IPS-11a (cell line): ENCODE data around the gene ARAP1.

Source experiments
- H3K4me3 ChIP-seq: one replicate; pipeline ENCODE4 v1.5.1; 2013; ENCODE audit warnings: low read depth, low read length, control low read depth

Gene ARAP1

GRCh38 chr11:72685560-72686480, 66.4 kb downstream of the ARAP1 start:
- H3K4me3 ChIP-seq = no peak overlapping the region

GRCh38 chr11:72684236-72684912, 67.8 kb downstream of the ARAP1 start:
- H3K4me3 ChIP-seq = no peak overlapping the region

GRCh38 chr11:72683782-72684200, 68.4 kb downstream of the ARAP1 start:
- no peak overlapping the region for H3K4me3 ChIP-seq

- H3K4me3 ChIP-seq = no peak overlapping the region
Observed at GRCh38 chr11:72682858-72683243, 69.4 kb downstream of the ARAP1 start.

GRCh38 chr11:72682238-72682857, 69.9 kb downstream of the ARAP1 start:
- no peak overlapping the region for H3K4me3 ChIP-seq

GRCh38 chr11:72681226-72682153, 70.7 kb downstream of the ARAP1 start:
- no peak overlapping the region for H3K4me3 ChIP-seq

- no peak overlapping the region for H3K4me3 ChIP-seq
Observed at GRCh38 chr11:72680624-72681158, 71.5 kb downstream of the ARAP1 start.

GRCh38 chr11:72679869-72680268, 72.3 kb downstream of the ARAP1 start:
- H3K4me3 ChIP-seq = no peak overlapping the region

GRCh38 chr11:72678524-72678923, 73.7 kb downstream of the ARAP1 start:
- no peak overlapping the region for H3K4me3 ChIP-seq

GRCh38 chr11:72676861-72677341, 75.3 kb downstream of the ARAP1 start:
- no peak overlapping the region for H3K4me3 ChIP-seq

- no peak overlapping the region for H3K4me3 ChIP-seq
Observed at GRCh38 chr11:72675221-72675620, 77.0 kb downstream of the ARAP1 start.

GRCh38 chr11:72673943-72674828, 78.0 kb downstream of the ARAP1 start, which contains the start of gene PDE2A:
Gene PDE2A (minus strand): TSS chr11:72674422. CDS start chr11:72674207, 215 bp downstream.
- H3K4me3 ChIP-seq = no peak within 1 kb of the TSS

GRCh38 chr11:72673284-72673942, 78.8 kb downstream of the ARAP1 start:
- H3K4me3 ChIP-seq = no peak overlapping the region

- H3K4me3 ChIP-seq = no peak overlapping the region
Observed at GRCh38 chr11:72672597-72673238, 79.5 kb downstream of the ARAP1 start.

- no peak overlapping the region for H3K4me3 ChIP-seq
Observed at GRCh38 chr11:72671152-72672099, 80.8 kb downstream of the ARAP1 start.

GRCh38 chr11:72670041-72670440, 82.2 kb downstream of the ARAP1 start:
- no peak overlapping the region for H3K4me3 ChIP-seq

GRCh38 chr11:72669527-72669926, 82.7 kb downstream of the ARAP1 start:
- no peak overlapping the region for H3K4me3 ChIP-seq
